HG02973 (cell line): ENCODE measurements around the gene AMPD3.

Experiments used
- ATAC-seq: cut with Tn5 transposase; IDR thresholded peaks from one replicate; pipeline ENCODE4 v1.9.1; 2021; ENCODE audit warnings: moderate library complexity; ENCODE audit not compliant: unreplicated experiment

Gene AMPD3

GRCh38 chr11:10486161-10486840, 31.2 kb downstream of the AMPD3 start:
- no peak for ATAC-seq

DNA sequence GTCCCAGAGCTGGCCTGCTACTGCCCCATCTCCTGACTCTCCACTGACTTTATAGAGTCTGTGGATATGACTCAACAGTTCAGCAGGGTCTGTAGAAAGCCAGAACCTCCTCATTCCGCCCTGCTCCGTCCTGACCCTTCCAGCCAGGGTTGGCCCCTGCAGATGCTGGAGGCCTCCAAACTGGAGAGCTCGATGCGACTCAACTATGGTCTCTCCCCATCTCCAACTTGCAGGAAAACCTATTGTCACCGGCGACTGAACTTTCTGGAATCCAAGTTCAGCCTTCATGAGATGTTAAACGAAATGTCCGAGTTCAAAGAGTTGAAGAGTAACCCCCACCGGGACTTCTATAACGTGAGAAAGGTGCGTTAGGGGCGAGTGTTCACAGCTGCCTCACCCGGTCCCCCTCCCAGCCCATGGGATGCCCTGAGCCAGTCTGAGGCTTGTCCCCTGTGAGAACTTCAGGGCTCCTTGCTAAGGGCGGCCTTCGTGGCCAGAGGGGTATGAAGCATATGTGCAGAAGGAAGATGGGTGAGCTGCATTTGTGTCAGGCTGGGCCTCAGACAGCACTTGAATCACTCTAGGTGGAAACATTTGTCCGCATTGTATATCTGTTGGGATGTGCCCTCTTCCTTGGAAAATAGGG, 32.1 kb downstream of the AMPD3 start:
- ATAC-seq, result no peak

GRCh38 chr11:10488121-10488933, 33.3 kb downstream of the AMPD3 start:
- peak; percentile 14 for ATAC-seq

DNA sequence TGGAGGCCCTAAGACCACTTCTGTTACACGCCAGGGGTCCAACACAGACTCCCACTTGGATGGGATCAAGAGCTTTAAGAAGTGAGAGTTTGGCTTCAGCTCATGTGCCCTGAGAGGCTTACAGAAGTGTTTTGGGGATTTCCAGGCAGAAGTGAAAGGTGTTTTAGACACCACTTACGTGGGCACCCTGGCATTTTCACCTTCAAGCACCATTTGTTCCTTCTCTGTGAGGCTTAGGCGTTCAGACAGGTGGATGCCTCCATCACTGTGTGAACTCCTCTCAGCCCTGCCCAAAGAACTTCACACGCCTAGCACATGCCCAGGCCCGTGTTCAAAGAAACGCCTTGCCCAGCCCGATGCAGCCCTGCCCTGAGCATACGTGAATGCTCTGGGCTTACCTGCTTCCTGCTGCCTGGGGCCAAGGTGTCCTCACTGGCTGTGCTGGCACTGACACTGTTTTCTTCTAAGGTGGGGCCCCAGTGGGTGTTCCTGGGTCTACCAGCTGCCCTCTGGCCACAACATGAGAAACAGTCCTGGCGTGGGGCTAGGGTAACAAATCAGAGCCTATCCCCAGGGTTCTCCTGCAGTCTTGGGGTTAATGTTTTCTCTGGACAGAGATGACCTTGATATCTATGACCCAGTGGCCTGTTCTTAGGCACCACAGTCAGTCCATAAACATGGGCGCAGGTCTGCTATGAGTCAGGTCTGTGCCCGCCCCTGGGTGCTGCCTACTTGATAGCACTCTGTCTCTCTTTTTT, 34.0 kb downstream of the AMPD3 start:
- peak; percentile 68 for ATAC-seq

DNA sequence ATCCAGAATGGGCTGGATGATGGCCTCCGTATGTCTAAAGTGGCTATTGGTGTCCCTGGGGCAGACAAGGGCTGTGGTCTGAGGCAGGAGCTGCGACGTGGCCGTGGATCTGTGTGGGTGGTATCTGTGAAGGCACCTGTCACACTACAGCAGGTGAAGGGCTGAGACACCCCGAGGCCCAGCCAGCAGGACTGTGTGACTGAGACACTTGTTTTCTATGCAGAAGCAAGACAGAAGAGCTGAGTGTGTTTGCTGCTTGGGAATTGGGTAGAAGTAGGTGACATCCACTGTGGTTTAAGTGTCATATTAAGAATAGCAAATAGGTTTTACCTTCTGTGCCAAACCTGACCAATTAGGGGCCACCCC, 35.0 kb downstream of the AMPD3 start:
- ATAC-seq, result no peak

- no peak for ATAC-seq
Observed at GRCh38 chr11:10490398-10491241, 35.6 kb downstream of the AMPD3 start.

- no peak for ATAC-seq
Observed at GRCh38 chr11:10492084-10492483, 37.0 kb downstream of the AMPD3 start.

GRCh38 chr11:10493041-10493663, 38.1 kb downstream of the AMPD3 start:
- no peak for ATAC-seq

DNA sequence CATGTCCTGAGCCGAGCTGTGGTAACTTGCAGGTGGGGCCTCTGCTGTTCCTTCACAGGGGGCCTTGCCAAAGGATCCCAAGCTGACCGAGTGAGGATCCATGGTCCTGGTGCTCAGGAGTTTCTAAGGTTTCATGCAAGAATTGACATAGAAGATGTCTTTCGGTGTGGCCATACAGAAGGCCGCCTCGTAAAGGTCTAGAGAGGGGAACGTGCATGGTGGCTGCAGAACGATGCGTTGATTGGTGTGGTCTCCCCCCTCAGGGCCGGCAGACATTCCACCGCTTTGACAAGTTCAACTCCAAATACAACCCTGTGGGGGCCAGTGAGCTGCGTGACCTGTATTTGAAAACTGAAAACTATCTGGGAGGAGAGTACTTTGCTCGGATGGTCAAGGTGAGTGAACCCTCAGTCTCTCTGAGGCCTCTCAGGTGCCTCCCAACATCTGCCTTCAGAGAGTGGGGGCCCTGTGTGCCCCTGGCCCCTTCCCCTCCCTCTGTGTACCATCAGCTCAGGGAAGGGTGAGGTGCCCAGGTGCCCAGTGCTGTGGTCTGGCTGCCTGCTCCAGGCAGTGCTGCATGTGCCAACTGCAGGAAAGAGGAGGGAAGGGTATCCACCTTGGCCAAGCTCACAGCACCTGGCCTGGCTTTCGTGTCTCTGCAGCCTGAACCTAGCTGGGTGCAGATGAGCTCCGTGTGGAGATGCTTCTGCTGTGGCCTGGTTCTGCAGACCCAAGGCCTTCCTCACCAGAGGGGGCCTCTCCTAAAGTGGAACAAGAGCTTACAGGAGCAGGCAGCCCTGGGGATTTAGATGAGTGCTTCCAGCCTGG, 39.8 kb downstream of the AMPD3 start:
- no peak for ATAC-seq

DNA sequence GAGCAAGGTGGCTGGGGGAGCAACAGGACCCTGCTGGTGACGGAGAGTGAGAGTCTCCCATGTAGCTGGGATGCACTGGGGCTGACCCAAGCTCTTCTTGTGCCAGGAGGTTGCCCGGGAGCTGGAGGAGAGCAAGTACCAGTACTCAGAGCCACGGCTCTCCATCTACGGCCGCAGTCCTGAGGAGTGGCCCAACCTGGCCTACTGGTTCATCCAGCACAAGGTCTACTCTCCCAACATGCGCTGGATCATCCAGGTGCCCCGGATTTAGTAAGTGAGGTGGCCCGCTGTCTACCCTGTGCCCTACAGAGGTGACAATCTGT, 40.4 kb downstream of the AMPD3 start:
- ATAC-seq, result no peak

GRCh38 chr11:10496296-10496936, 41.4 kb downstream of the AMPD3 start:
- no peak for ATAC-seq

GRCh38 chr11:10497371-10498021, 42.4 kb downstream of the AMPD3 start:
- ATAC-seq, result no peak

DNA sequence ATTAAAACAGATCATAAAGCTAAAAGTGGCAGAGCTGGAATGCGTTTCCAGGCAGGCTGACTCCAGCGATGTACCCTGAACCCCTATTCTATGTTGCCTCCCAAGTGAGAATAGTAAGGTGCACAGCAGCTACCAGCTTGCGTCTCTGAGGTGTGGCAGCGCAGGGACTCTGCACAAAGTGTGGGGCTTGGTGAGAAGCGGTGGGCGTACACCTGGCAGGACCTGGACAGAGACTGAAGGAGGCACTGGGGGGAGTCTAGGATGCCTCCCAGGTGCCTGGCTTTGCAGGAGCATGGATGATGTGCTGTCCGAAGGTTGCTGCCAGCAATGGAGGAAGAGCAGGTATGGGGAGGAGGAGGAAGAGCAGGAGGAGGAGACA, 42.9 kb downstream of the AMPD3 start:
- no peak for ATAC-seq

DNA sequence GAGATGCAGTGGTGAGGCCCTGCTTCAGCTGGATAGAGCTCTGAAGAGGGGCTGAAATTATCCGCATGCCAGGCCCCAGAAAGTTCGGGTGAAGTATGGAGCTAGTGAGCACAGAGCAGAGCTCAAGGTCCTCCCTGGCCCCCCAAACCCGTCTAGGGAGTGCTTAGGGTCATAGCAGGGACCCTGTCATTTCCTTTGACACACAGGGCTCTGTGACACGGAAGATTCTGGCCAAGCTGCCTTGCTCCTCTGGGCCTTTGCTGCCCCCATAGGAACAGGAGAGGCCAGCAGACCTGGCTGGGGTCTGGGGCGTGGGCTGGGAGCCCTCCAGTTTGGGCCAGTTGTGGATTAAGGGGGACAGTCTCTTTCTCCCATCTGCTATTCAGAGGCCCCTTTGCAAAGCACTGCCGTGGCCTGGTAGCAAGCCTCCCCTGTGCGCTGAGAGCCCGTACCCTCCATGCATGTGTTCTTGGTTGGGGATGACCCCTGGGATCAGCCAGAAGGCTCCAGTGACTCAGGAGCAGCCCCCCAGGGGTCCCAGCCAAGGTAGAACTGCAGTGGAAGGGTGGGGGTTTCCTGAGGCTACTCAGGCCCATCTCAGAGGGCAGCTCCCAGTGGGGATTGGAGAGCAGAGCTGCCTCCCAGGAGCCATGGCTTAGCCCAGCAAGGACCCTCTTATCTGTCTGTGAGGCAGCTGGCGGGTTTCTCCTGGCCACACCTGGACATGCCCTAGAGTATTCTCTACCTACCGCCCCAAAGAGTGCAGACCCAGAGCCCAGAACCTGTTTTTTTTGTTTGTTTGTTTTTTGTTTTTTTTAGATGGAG, 43.6 kb downstream of the AMPD3 start:
- ATAC-seq, result no peak

- ATAC-seq, result no peak
Observed at GRCh38 chr11:10499452-10499851, 44.4 kb downstream of the AMPD3 start.

GRCh38 chr11:10499874-10500601, 45.0 kb downstream of the AMPD3 start:
- ATAC-seq, result no peak
